GM12878 (cell line): ENCODE data around the gene TNRC6C. TPM values are rescaled to one million over a fixed set of nuclear protein-coding genes. Genes with fewer than 3 reads are reported as not detected.
"Not testable (repeated sequence)": the region's sequence is repeated elsewhere in the genome, so short reads cannot be mapped to it uniquely, and the experiment has no call there.

ENCODE experiments used
- ATAC-seq: fragments of 200-7000 bp; cut with Tn5 transposase; 3 replicates; pipeline ENCODE4 v1.9.1; 2020; ENCODE audit warnings: mild to moderate bottlenecking, moderate library complexity
- BruUV-seq: library from RNA; stranded (reverse); fragments of 400-500 nt; replicated peaks from 2 replicates; lab custom pipeline; 2021; lab: Mats Ljungman, UMichigan
- CTCF ChIA-PET: fragments of 300-600 bp; sonication (Branson Sonifier 250); formaldehyde crosslinking; extraction: SDS; loops from one replicate; lab custom pipeline; 2021; ENCODE audit warnings: inconsistent platforms; lab: Yijun Ruan, JAX
- POLR2A ChIA-PET: fragments of 350-600 bp; formaldehyde crosslinking; extraction: SDS; loops from one replicate; lab custom pipeline; 2021; ENCODE audit warnings: inconsistent platforms; lab: Charles Lee
- RAD21 ChIA-PET: fragments of 300-600 bp; sonication (Branson Sonifier 250); formaldehyde crosslinking; loops from one replicate; lab custom pipeline; 2023; ENCODE audit warnings: antibody characterized with exemption; ENCODE audit not compliant: unreplicated experiment; lab: Charles Lee
- SMC1A ChIA-PET: fragments of 300-600 bp; sonication (Branson Sonifier 250); formaldehyde crosslinking; loops from one replicate; lab custom pipeline; 2023; ENCODE audit not compliant: unreplicated experiment, uncharacterized antibody; lab: Charles Lee
- DNase-seq: peaks from one replicate; pipeline ENCODE4 v3.0.0-alpha.2; 2011; ENCODE audit warnings: low read depth, low spot score
- FAIRE-seq: peaks from 3 replicates; lab custom pipeline; 2011; peaks lifted over from hg19 to GRCh38; lab: Jason Lieb, UNC
- H2AFZ ChIP-seq: 2 replicates; pipeline ENCODE4 v1.6.0; 2011; ENCODE audit warnings: low read depth, low read length, control low read depth; ENCODE audit not compliant: control insufficient read depth
- H3K27ac ChIP-seq: 2 replicates; pipeline ENCODE4 v1.5.1; 2011; ENCODE audit warnings: control low read depth; ENCODE audit not compliant: control insufficient read depth, insufficient read depth
- H3K27me3 ChIP-seq, 2 experiments: replicated peaks in 1 of 2; 2 replicates each; pipeline versions ENCODE4 v1.6.0 to v1.6.1; 2011; ENCODE audit warnings: low read length in 1 of 2; ENCODE audit not compliant: control insufficient read depth in 2 of 2, insufficient read depth in 2 of 2
- H3K36me3 ChIP-seq, 2 experiments: 2 replicates each; pipeline ENCODE4 v1.5.1; 2011; ENCODE audit warnings: low read length in 1 of 2; ENCODE audit not compliant: control insufficient read depth in 2 of 2, insufficient read depth in 2 of 2
- H3K4me1 ChIP-seq: 2 replicates; pipeline ENCODE4 v1.6.1; 2011; ENCODE audit warnings: mild to moderate bottlenecking, low read length, moderate library complexity, mixed read lengths; ENCODE audit not compliant: control insufficient read depth, insufficient read depth
- H3K4me2 ChIP-seq: 2 replicates; pipeline ENCODE4 v1.6.0; 2011; ENCODE audit warnings: control low read depth; ENCODE audit not compliant: control insufficient read depth, insufficient read depth
- H3K4me3 ChIP-seq: fragments of 200-600 bp; sonication (generic); 2 replicates; pipeline ENCODE4 v1.5.1; 2016
- H3K79me2 ChIP-seq: 2 replicates; pipeline ENCODE4 v1.6.0; 2011; ENCODE audit warnings: low read length; ENCODE audit not compliant: control insufficient read depth, insufficient read depth
- H3K9ac ChIP-seq: 2 replicates; pipeline ENCODE4 v1.8.0; 2011; ENCODE audit warnings: low read length, control low read depth, mixed read lengths; ENCODE audit not compliant: control insufficient read depth, insufficient read depth
- H3K9me3 ChIP-seq: replicated peaks from 3 replicates; pipeline ENCODE4 v1.5.1; 2011; ENCODE audit warnings: mild to moderate bottlenecking, low read length; ENCODE audit not compliant: control insufficient read depth, insufficient read depth
- H4K20me1 ChIP-seq: 2 replicates; pipeline ENCODE4 v1.6.0; 2011; ENCODE audit not compliant: control insufficient read depth, insufficient read depth
- IRF4 ChIP-seq: IDR thresholded peaks from 2 replicates; pipeline ENCODE4 v1.6.1; 2011; ENCODE audit warnings: low read depth, low read length
- PML ChIP-seq: IDR thresholded peaks from 2 replicates; pipeline ENCODE4 v1.6.1; 2012; ENCODE audit warnings: low read length, inconsistent platforms
- RBBP5 ChIP-seq: fragments of 200-600 bp; sonication (generic); conservative IDR thresholded peaks from 2 replicates; pipeline ENCODE4 v1.6.1; 2016
- ZNF207 ChIP-seq: fragments of 450-650 bp; IDR thresholded peaks from 2 replicates; pipeline ENCODE4 v1.6.1; 2014; ENCODE audit warnings: antibody characterized with exemption, mild to moderate bottlenecking, borderline replicate concordance
- ZNF592 ChIP-seq: fragments of 450-650 bp; IDR thresholded peaks from 2 replicates; pipeline ENCODE4 v1.6.1; 2017; ENCODE audit warnings: mild to moderate bottlenecking, moderate library complexity
- ZSCAN29 ChIP-seq: fragments of 450-650 bp; IDR thresholded peaks from 2 replicates; pipeline ENCODE4 v1.6.1; 2017; ENCODE audit warnings: mild to moderate bottlenecking, moderate library complexity
- WGBS: methylation state at CpG from one replicate; pipeline ENCODE4 v1.1.6; 2016; ENCODE audit warnings: low lambda C conversion rate; ENCODE audit not compliant: insufficient replicate concordance, insufficient coverage; ENCODE audit errors: missing lambda C conversion rate; 5-methylcytosine and 5-hydroxymethylcytosine counted together
- in situ Hi-C: fragments of 300-500 bp; cut with MboI; formaldehyde crosslinking; loops from 9 replicates; pipeline ENCODE4 v1.14.3; 2018; ENCODE audit warnings: mixed read lengths
- intact Hi-C: fragments of 100-400 bp; cut with micrococcal nuclease; formaldehyde crosslinking; loops from one replicate; pipeline ENCODE4 v1.14.2; 2022; ENCODE audit not compliant: unreplicated experiment
- polyA plus RNA-seq, 11 experiments: library from polyadenylated mRNA; depleted of rRNA in 4 of 11; unstranded in 6 of 11; stranded (reverse) in 5 of 11; fragments of >200 nt; fragmentation: Nextera tagmentation in 4 of 11; fragmentation: Illumina TruSeq in 1 of 11; extraction: Ambion mirVana in 4 of 11; extraction: Trizol in 1 of 11; gene quantifications; 1 replicate in 1 of 11; 2 replicates in 10 of 11; pipeline versions ENCODE4 v1.2.1 to v1.2.3, GENCODE V29; 2011 to 2016; ENCODE audit warnings: inconsistent platforms in 2 of 11, missing spikeins in 2 of 11, low read depth in 1 of 11
- total RNA-seq, 4 experiments: library from RNA; depleted of rRNA in 3 of 4; stranded (reverse); fragments of >200 nt in 3 of 4; fragmentation: Illumina TruSeq in 1 of 4; extraction: Trizol in 1 of 4; gene quantifications; 2 replicates each; pipeline versions ENCODE4 v1.2.1 to v1.2.3, GENCODE V29; 2013 to 2021
- TF ChIP-seq, protein P1 (sequence below): IDR thresholded peaks from 2 replicates; pipeline ENCODE4 v1.6.1; 2012; ENCODE audit warnings: improper control_type of control experiment, low read depth, low read length; ENCODE audit not compliant: insufficient replicate concordance

The TNRC6C gene
- total and polyA plus RNA-seq, 10 of the 15 experiments (the other 5 are each of a cell fraction or from before 2014, with no cell fraction given), result 0.40 to 6.1 (median 0.96) TPM

GRCh38 chr17:78081551-78081950, 123.0 kb downstream of the TNRC6C start:
- ChIA-PET RAD21 (interaction anchor here (5.0 kb wide), 1 partner anchor 62 kb away, joined by 79 read pairs; no protein-coding TSS in a partner anchor), SMC1A (no interaction called here), POLR2A (no interaction called here), CTCF (interaction anchor here (0.6 kb wide), 1 partner anchor 63 kb away, joined by 3 read pairs; no protein-coding TSS in a partner anchor)
- in situ Hi-C loops (no loop called here), intact Hi-C loops (loop anchor here (10.0 kb wide), 1 partner anchor 343 kb away; no protein-coding TSS in a partner anchor)
- no peak overlapping the region for H3K4me2 ChIP-seq
- H2AFZ ChIP-seq, result no peak overlapping the region
- ATAC-seq, result no peak
- no peaks in the 10 kb centered on the region for H3K9me3 ChIP-seq
- TF ChIP-seq ZSCAN29, result no peak
- TF ChIP-seq ZNF592, result no peak
- no peak for TF ChIP-seq IRF4
- TF ChIP-seq, protein P1, sequence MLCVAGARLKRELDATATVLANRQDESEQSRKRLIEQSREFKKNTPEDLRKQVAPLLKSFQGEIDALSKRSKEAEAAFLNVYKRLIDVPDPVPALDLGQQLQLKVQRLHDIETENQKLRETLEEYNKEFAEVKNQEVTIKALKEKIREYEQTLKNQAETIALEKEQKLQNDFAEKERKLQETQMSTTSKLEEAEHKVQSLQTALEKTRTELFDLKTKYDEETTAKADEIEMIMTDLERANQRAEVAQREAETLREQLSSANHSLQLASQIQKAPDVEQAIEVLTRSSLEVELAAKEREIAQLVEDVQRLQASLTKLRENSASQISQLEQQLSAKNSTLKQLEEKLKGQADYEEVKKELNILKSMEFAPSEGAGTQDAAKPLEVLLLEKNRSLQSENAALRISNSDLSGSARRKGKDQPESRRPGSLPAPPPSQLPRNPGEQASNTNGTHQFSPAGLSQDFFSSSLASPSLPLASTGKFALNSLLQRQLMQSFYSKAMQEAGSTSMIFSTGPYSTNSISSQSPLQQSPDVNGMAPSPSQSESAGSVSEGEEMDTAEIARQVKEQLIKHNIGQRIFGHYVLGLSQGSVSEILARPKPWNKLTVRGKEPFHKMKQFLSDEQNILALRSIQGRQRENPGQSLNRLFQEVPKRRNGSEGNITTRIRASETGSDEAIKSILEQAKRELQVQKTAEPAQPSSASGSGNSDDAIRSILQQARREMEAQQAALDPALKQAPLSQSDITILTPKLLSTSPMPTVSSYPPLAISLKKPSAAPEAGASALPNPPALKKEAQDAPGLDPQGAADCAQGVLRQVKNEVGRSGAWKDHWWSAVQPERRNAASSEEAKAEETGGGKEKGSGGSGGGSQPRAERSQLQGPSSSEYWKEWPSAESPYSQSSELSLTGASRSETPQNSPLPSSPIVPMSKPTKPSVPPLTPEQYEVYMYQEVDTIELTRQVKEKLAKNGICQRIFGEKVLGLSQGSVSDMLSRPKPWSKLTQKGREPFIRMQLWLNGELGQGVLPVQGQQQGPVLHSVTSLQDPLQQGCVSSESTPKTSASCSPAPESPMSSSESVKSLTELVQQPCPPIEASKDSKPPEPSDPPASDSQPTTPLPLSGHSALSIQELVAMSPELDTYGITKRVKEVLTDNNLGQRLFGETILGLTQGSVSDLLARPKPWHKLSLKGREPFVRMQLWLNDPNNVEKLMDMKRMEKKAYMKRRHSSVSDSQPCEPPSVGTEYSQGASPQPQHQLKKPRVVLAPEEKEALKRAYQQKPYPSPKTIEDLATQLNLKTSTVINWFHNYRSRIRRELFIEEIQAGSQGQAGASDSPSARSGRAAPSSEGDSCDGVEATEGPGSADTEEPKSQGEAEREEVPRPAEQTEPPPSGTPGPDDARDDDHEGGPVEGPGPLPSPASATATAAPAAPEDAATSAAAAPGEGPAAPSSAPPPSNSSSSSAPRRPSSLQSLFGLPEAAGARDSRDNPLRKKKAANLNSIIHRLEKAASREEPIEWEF, result no peak
- TF ChIP-seq ZNF207, result no peak
- no peak for TF ChIP-seq PML
- TF ChIP-seq RBBP5, result no peak
- no peaks in the 10 kb centered on the region for H3K4me1 ChIP-seq
- no TSS peak for BruUV-seq
- no peak for FAIRE-seq
- no peak overlapping the region for H3K4me3 ChIP-seq
- H3K27ac ChIP-seq, result no peak overlapping the region
- DNase-seq, result no peak
- 80% methylated on average over 3 of the region's 3 CpGs for WGBS
- H3K27me3 ChIP-seq, result no peaks in the 10 kb centered on the region
- H3K36me3 ChIP-seq, result peaks cover 1 to 5% of the 10 kb centered on the region in 2 experiments
- H3K9ac ChIP-seq, result no peak overlapping the region
- no peaks in the 10 kb centered on the region for H3K79me2 ChIP-seq
- H4K20me1 ChIP-seq, result no peaks in the 10 kb centered on the region

DNA sequence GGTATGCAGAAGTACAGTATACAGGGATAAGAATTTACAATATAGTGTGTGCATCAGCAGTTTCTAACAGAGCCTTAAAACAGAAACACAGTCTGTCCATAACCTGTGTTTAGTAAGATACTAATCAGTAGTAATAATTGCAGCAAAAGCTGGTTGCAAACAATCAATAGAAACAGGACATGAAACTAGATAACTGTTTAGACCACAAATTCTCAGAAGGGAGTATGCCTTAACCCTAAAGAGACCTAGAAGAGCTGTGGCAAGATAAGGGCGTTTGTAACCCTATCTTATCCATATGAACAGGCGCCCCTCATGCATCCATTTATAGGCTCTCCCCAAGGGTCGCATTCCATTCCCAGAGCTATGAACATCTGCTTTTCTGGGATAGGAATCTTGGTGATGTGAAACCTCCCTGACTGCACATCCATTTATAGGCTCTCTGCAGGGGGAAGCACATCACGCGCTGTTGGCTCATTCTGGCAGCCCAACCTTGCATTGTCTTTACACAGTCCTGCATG, 123.9 kb downstream of the TNRC6C start:
- ChIA-PET CTCF (interaction anchor here (1.1 to 5.2 kb wide), 5 partner anchors 8 to 168 kb away, joined by 3 to 100 read pairs (median 49); no protein-coding TSS in a partner anchor), SMC1A (interaction anchor here (1.3 to 9.6 kb wide), 4 partner anchors 11 to 168 kb away, joined by 3 to 94 read pairs (median 27); no protein-coding TSS in a partner anchor), RAD21 (interaction anchor here (5.0 to 5.1 kb wide), 2 partner anchors 63 to 169 kb away, joined by 76 to 79 read pairs; no protein-coding TSS in a partner anchor)
- in situ Hi-C loops, H2AFZ ChIP-seq, H3K27me3 ChIP-seq, H4K20me1 ChIP-seq, POLR2A ChIA-PET, H3K4me2 ChIP-seq, H3K9me3 ChIP-seq, ATAC-seq, FAIRE-seq, H3K9ac ChIP-seq, H3K4me3 ChIP-seq, H3K36me3 ChIP-seq, H3K79me2 ChIP-seq, BruUV-seq, DNase-seq, H3K4me1 ChIP-seq, H3K27ac ChIP-seq: not testable (repeated sequence)
- WGBS, result 73% methylated on average over 5 of the region's 5 CpGs
- intact Hi-C loops, result loop anchor here (10.0 kb wide), 1 partner anchor 342 kb away; no protein-coding TSS in a partner anchor
